Aorta (tissue), 5 donors: ENCODE data around the gene OR4L1. TPM values are rescaled to one million over a fixed set of nuclear protein-coding genes. Genes with fewer than 3 reads are reported as not detected.

ENCODE experiments used
- ATAC-seq: fragments of 200-7000 bp; cut with Tn5 transposase; one replicate; pipeline ENCODE4 v1.9.1; 2022; ENCODE audit warnings: moderate library complexity; ENCODE audit not compliant: low FRiP score
- DNase-seq, 2 donors: peaks; one replicate each; pipeline ENCODE4 v3.0.0-alpha.2; 2020
- H3K27ac ChIP-seq, 2 donors: one replicate each; pipeline ENCODE4 v1.5.1; 2013; ENCODE audit warnings: low read length in 2 of 2, mild to moderate bottlenecking in 2 of 2, moderate library complexity in 2 of 2, control low read depth in 1 of 2, inconsistent platforms in 1 of 2, low read depth in 1 of 2
- H3K27me3 ChIP-seq, 2 donors: one replicate each; pipeline ENCODE4 v1.6.1; 2013; ENCODE audit warnings: control low read depth in 1 of 2, low read length in 1 of 2, mild to moderate bottlenecking in 1 of 2, moderate library complexity in 1 of 2; ENCODE audit not compliant: insufficient read depth in 2 of 2, control insufficient read depth in 1 of 2
- H3K36me3 ChIP-seq, 2 donors: one replicate each; pipeline ENCODE4 v1.6.1; 2013; ENCODE audit warnings: control low read depth in 1 of 2, low read length in 1 of 2, mild to moderate bottlenecking in 1 of 2; ENCODE audit not compliant: insufficient read depth in 2 of 2, control insufficient read depth in 1 of 2
- H3K4me1 ChIP-seq, 2 donors: one replicate each; pipeline ENCODE4 v1.6.1; 2013; ENCODE audit warnings: low read length in 2 of 2, control low read depth in 1 of 2, mild to moderate bottlenecking in 1 of 2, moderate library complexity in 1 of 2; ENCODE audit not compliant: insufficient read depth in 2 of 2, control insufficient read depth in 1 of 2
- H3K4me3 ChIP-seq, 2 donors: one replicate each; pipeline ENCODE4 v1.5.1; 2013; ENCODE audit warnings: low read length in 2 of 2, control low read depth in 1 of 2, mild to moderate bottlenecking in 1 of 2
- H3K9me3 ChIP-seq: one replicate; pipeline ENCODE4 v1.6.1; 2013; ENCODE audit warnings: mild to moderate bottlenecking, low read length; ENCODE audit not compliant: control insufficient read depth
- WGBS, 2 donors: extraction: QIAGEN DNeasy Blood & Tissue Kit; methylation state at CpG; one replicate each; pipeline ENCODE4 v1.1.7; 2013; 5-methylcytosine and 5-hydroxymethylcytosine counted together
- intact Hi-C, 2 donors: fragments of 100-400 bp; cut with DNase I; formaldehyde crosslinking; loops; one replicate each; pipeline versions ENCODE4 v1.14.2 to v1.15.0; 2022
- long read RNA-seq, 2 donors: library from polyadenylated mRNA; unstranded; transcript quantifications; one replicate each; pipeline ENCODE4 v2.0.0, GENCODE V29; 2020 to 2021
- polyA plus RNA-seq, 2 donors: library from polyadenylated mRNA; stranded (reverse); fragments of 200-250 nt; gene quantifications; one replicate each; pipeline ENCODE4 v1.2.3, GENCODE V29; 2013
- total RNA-seq, 2 donors: library from RNA; stranded (reverse); fragmentation: NEBNext Ultra II Directional; extraction: Animal tissue kit (Norgen Biotek cat#: 25700); gene quantifications; one replicate each; pipeline ENCODE4 v1.2.1, GENCODE V29; 2021
- donor health status: healthy with polysubstance abuse.
- donor health status: Bipolar disorder and iron deficiency.
- donor health status: DM: no; HTN: no; CAD: no.
- donor health status: DM: no; HTN: no; CAD: no.
- donor health status: DM: yes; HTN: yes; CAD: no.

The OR4L1 gene, protein sequence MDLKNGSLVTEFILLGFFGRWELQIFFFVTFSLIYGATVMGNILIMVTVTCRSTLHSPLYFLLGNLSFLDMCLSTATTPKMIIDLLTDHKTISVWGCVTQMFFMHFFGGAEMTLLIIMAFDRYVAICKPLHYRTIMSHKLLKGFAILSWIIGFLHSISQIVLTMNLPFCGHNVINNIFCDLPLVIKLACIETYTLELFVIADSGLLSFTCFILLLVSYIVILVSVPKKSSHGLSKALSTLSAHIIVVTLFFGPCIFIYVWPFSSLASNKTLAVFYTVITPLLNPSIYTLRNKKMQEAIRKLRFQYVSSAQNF
- total RNA-seq (not detected), polyA plus RNA-seq (not detected)
- long read RNA-seq, donor 1, result 0 reads
- long read RNA-seq, donor 2, result 0 reads

DNA sequence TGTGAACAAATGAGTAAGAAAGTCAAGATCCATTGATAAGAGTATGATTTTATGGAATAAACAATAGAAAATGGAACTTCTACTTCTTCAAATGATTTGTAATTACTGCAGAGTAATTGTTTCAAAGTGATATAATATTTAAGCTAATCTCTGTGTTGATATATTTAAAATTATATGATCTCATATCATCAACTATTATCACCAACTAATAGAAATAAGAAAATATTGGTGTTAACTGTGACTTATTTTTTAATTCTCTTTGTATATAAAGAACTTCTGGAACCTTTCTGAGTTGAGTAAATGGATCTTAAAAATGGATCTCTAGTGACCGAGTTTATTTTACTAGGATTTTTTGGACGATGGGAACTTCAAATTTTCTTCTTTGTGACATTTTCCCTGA, at the start of gene OR4L1:
Gene OR4L1, plus strand, starts transcription at position 301 of the 400 bp plus-strand sequence. Its CDS starts 0 bp downstream, at position 301.
- WGBS, 2 donors, result 56 to 66% methylated on average over 2 of the region's 2 CpGs
- H3K4me1 ChIP-seq, result no peaks in the 10 kb centered on the region
- H3K27ac ChIP-seq, result no peak within 1 kb of the TSS
- no peak for ATAC-seq
- H3K4me3 ChIP-seq, result no peak within 1 kb of the TSS
- intact Hi-C loops, result no loop called here
- no peak for DNase-seq
- no peaks in the 10 kb centered on the region for H3K36me3 ChIP-seq
- no peaks in the 10 kb centered on the region for H3K9me3 ChIP-seq
- H3K27me3 ChIP-seq, result no peaks in the 10 kb centered on the region

DNA sequence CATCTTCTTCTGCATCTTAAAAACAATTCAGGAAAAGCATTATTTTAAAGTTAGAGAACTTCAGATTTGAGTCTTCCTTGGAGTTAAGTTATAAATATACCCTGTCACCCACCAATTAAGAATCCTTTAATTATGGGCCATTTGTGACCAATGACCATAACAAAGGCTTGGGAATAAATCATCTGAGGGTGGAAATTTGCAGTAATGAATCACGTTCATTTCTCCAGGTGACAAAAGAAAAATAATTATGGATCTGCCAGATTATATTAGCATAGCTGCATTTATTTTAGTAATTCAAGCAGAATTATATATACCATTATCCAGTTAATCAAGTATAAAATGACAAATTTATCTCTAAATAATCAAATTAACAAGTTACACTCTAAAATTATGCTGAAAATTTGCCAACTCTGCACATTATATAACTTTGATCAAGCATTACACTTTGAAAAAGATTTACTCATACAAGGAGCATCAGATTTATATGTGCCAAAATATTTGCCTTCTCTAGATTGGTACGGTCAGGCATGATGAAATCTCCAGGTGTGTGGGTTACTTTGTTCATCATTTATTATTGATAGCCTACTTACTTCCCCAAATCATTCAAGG, 40.5 kb upstream of the OR4L1 start, which contains the start of gene OR4K14:
Gene OR4K14, minus strand, starts transcription at position 51 of the 609 bp plus-strand sequence. CDS start 4,114 bp downstream, outside the sequence.
- ATAC-seq, result no peak
- intact Hi-C loops, result no loop called here
- no peak within 1 kb of the TSS for H3K27ac ChIP-seq
- 60 to 67% methylated on average over 2 of the region's 2 CpGs for WGBS, 2 donors
- no peaks in the 10 kb centered on the region for H3K9me3 ChIP-seq
- H3K27me3 ChIP-seq, result no peaks in the 10 kb centered on the region
- H3K4me3 ChIP-seq, result no peak within 1 kb of the TSS
- H3K36me3 ChIP-seq, result no peaks in the 10 kb centered on the region
- no peak for DNase-seq
- no peaks in the 10 kb centered on the region for H3K4me1 ChIP-seq

DNA sequence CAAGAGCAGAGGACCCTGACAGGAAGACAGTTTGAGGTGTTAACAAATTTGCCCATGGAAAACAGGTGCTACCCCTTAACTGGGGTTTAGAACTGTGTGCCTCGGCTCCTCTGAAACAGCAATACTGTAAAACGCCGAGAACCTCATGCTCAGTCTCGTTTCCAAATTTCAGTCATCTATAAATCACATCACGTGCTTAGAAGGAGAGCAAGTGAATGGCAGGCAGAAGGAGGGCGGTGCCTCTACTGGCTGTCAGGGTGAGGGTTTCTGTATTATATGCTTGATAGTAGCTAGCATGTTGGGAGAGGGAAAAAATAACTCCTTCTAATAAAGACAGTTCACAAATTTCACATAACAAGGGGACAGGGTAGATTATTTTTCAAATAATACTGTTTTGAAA, 28.8 kb upstream of the OR4L1 start:
- 73 to 76% methylated on average over 6 of the region's 6 CpGs for WGBS, 2 donors

DNA sequence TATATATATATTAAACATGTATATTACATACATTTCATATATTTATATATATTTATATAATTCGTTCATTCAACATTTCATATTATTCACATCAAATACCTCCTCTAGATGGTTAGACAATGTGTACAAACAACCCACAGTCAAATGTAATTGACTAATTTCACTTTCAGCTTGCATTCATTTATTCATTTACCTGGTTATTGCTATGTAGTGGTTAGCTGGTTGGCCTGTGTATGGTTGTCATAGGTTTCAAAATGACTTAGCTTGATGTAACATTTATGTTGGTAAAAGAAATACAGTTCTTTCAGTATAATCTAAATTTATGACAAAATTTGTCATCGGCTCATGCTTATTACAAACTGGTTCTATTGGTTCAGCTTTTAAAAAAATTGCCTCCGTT, 24.4 kb upstream of the OR4L1 start:
- no peak overlapping the region for H3K27ac ChIP-seq
- WGBS, 2 donors, result 62 to 64% methylated on average over 3 of the region's 3 CpGs
- no peaks in the 10 kb centered on the region for H3K4me1 ChIP-seq
- no peaks in the 10 kb centered on the region for H3K27me3 ChIP-seq
- DNase-seq (no peak), ATAC-seq (no peak)
- no peak overlapping the region for H3K4me3 ChIP-seq
- intact Hi-C loops, result no loop called here
- H3K9me3 ChIP-seq, result no peaks in the 10 kb centered on the region
- no peaks in the 10 kb centered on the region for H3K36me3 ChIP-seq

More for the DNA sequence above, 28.8 kb upstream of the OR4L1 start:
- ATAC-seq (no peak), DNase-seq (no peak)
- H3K4me1 ChIP-seq, result no peaks in the 10 kb centered on the region
- no peaks in the 10 kb centered on the region for H3K9me3 ChIP-seq
- H3K36me3 ChIP-seq, result no peaks in the 10 kb centered on the region
- no peak overlapping the region for H3K4me3 ChIP-seq
- intact Hi-C loops, result no loop called here
- H3K27me3 ChIP-seq, result no peaks in the 10 kb centered on the region
- no peak overlapping the region for H3K27ac ChIP-seq

DNA sequence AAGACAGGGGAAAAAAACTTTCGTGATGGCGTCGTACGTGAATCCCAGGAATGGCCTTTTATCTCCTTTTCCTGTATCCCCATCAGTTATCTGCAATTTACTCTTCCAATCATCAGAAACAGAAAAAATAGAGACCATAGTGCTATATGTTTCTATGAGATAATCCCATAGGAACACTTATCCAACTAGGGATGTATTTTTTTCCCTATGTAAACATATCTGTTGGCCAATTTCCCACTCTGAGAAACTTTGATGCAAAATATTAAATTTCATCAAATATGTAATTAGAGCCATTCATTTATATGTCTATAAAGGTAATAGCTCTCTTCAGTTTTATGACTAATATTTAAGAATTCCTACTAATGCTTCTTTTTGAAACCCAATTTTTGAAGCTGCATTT, 23.9 kb upstream of the OR4L1 start, which contains the start of gene OR4K13:
Gene OR4K13, minus strand, starts transcription at position 101 of the 400 bp plus-strand sequence. CDS start 1,280 bp downstream, outside the sequence.
- intact Hi-C loops, result no loop called here
- 85 to 87% methylated on average over 4 of the region's 4 CpGs for WGBS, 2 donors
- no peak for ATAC-seq

DNA sequence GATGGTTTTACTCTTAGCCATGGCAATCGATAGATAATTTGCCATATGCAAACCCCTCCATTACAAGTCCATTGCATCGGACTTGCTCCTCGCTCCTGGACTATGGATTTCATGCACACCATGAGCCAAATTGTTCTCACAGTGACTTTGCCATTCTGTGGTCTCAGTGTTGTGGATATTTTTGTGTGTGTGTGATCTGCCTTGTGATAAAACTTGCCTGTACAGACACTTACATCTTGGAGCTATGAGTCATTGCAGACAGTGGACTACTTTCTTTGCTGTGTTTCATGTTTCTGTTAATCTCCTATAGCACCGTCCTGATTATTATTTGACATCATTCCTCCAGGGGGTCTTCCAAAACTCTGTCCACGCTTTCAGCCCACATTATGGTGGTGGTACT, 15.6 kb upstream of the OR4L1 start:
- DNase-seq, result no peak
- no peak overlapping the region for H3K27ac ChIP-seq
- H3K9me3 ChIP-seq, result no peaks in the 10 kb centered on the region
- no peak overlapping the region for H3K4me3 ChIP-seq
- intact Hi-C loops, result no loop called here
- no peak for ATAC-seq
- no peaks in the 10 kb centered on the region for H3K27me3 ChIP-seq
- no peaks in the 10 kb centered on the region for H3K4me1 ChIP-seq
- no peaks in the 10 kb centered on the region for H3K36me3 ChIP-seq
- WGBS, 2 donors, result 67 to 68% methylated on average over 5 of the region's 5 CpGs

More for the DNA sequence above, 23.9 kb upstream of the OR4L1 start, which contains the start of gene OR4K13:
- no peak for DNase-seq
- Histone ChIP-seq H3K27ac (no peak within 1 kb of the TSS), H3K27me3 (no peaks in the 10 kb centered on the region), H3K9me3 (no peaks in the 10 kb centered on the region), H3K4me3 (no peak within 1 kb of the TSS), H3K36me3 (no peaks in the 10 kb centered on the region), H3K4me1 (no peaks in the 10 kb centered on the region)

DNA sequence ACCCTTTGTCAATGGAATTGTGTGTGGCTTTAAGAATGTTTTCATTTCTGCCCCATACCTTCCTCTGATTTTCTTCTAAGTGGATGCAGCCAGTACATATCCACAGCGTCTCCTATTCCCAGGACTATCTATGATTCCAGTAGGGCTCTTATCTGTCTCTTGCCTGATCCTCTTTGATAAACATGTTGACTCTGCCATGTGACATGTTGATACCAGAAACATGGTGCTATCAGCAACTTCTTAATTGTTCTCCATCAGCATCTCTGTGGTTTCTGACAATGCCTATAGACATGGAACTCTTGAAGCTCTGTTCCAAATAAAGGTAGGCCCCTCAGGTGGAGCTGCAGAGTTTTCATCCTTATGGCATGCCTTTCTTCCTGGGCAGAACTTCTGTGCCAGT, 11.6 kb upstream of the OR4L1 start:
- no peaks in the 10 kb centered on the region for H3K4me1 ChIP-seq
- whole genome bisulfite sequencing, 2 donors, result 51 to 74% methylated on average over 1 of the region's 1 CpG

DNA sequence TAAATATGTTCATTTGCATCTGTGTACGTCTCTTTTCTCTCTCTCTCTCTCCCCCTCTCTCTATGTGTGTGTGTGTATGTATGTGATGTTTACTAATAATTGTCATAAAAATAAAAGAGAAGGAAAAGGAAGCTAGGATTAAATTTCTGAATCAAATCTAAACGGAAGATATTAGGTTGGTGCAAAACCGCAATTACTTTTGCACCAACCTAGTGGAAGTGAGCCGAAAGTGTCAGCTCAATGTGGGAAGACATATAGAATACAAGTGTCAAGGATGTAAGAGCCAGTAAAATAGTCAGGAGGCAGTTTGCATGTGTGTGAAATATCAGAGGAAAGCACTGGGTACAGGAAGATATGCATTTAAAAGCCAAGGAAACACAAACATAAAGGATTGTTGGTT, 32.2 kb downstream of the OR4L1 start:
- intact Hi-C loops, result no loop called here
- Histone ChIP-seq H3K27me3 (no peaks in the 10 kb centered on the region), H3K9me3 (no peaks in the 10 kb centered on the region), H3K4me1 (no peaks in the 10 kb centered on the region), H3K4me3 (no peak overlapping the region), H3K36me3 (no peaks in the 10 kb centered on the region), H3K27ac (no peak overlapping the region)
- WGBS, 2 donors, result 16 to 35% methylated on average over 4 of the region's 4 CpGs
- ATAC-seq (no peak), DNase-seq (no peak)

More for the DNA sequence above, 11.6 kb upstream of the OR4L1 start:
- no peaks in the 10 kb centered on the region for H3K9me3 ChIP-seq
- no peak overlapping the region for H3K4me3 ChIP-seq
- no peak overlapping the region for H3K27ac ChIP-seq
- intact Hi-C loops, result no loop called here
- H3K36me3 ChIP-seq, result no peaks in the 10 kb centered on the region
- H3K27me3 ChIP-seq, result no peaks in the 10 kb centered on the region
- no peak for ATAC-seq
- no peak for DNase-seq

DNA sequence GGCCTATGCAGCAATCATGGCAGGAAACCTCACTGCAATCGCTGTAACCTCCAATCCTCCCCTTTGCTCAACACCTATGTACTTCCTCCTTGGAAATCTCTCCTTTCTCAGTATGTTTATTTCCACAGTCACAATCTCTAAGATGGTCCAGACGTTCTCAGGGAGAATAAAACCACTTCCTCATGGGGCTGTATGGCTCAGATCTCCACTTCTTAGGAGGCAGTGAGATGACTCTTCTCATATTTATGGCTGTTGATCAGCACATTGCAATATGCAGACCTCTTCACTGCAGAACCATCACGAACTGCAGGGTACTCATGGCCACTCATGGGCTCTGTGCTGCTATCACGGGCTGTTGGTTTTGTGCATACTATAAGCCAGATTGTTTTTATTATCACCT, 33.6 kb downstream of the OR4L1 start:
- intact Hi-C loops, result no loop called here
- DNase-seq, result no peak
- Histone ChIP-seq H3K27ac (no peak overlapping the region), H3K36me3 (no peaks in the 10 kb centered on the region), H3K4me1 (no peaks in the 10 kb centered on the region), H3K9me3 (no peaks in the 10 kb centered on the region), H3K4me3 (no peak overlapping the region), H3K27me3 (no peaks in the 10 kb centered on the region)
- 21 to 25% methylated on average over 4 of the region's 4 CpGs for WGBS, 2 donors
- no peak for ATAC-seq
